SK-N-SH treated with all-trans-retinoic acid at 6 μM for 48 hours (cell line): ENCODE measurements around the gene CASKIN1.

Experiments used
- ATAC-seq: fragments of 200-7000 bp; cut with Tn5 transposase; 3 replicates; pipeline ENCODE4 v1.9.1; 2020; ENCODE audit warnings: mild to moderate bottlenecking, moderate library complexity
- ARNTL ChIP-seq: fragments of 450-650 bp; formaldehyde crosslinking; IDR thresholded peaks from 2 replicates; pipeline ENCODE4 v1.5.0; 2020; ENCODE audit warnings: low read depth, mild to moderate bottlenecking, moderate library complexity, borderline replicate concordance
- BACH2 ChIP-seq: fragments of 250-450 bp; sonication (Bioruptor Pico); IDR thresholded peaks from 2 replicates; pipeline ENCODE4 v1.9.0; 2021; ENCODE audit warnings: mild to moderate bottlenecking, borderline replicate concordance
- CSDC2 ChIP-seq: fragments of 250-450 bp; sonication (Bioruptor Pico); IDR thresholded peaks from 2 replicates; pipeline ENCODE4 v1.5.0; 2020; ENCODE audit warnings: mild to moderate bottlenecking, moderate library complexity
- ESRRG ChIP-seq: fragments of 250-450 bp; sonication (Bioruptor Pico); IDR thresholded peaks from 2 replicates; pipeline ENCODE4 v1.6.1; 2021; ENCODE audit warnings: mild to moderate bottlenecking
- GLIS3 ChIP-seq: fragments of 250-450 bp; sonication (Bioruptor Pico); IDR thresholded peaks from 2 replicates; pipeline ENCODE4 v1.5.0; 2020; ENCODE audit warnings: mild to moderate bottlenecking, moderate library complexity
- ISL1 ChIP-seq: fragments of 250-450 bp; sonication (Bioruptor Pico); IDR thresholded peaks from 2 replicates; pipeline ENCODE4 v2.1.2; 2022; ENCODE audit warnings: mild to moderate bottlenecking, moderate library complexity
- OSR1 ChIP-seq: fragments of 250-450 bp; sonication (Bioruptor Pico); IDR thresholded peaks from 2 replicates; pipeline ENCODE4 v1.8.0; 2022; ENCODE audit warnings: moderate library complexity, mild to moderate bottlenecking, inconsistent platforms
- PPARA ChIP-seq: fragments of 250-450 bp; sonication (Bioruptor Pico); IDR thresholded peaks from 2 replicates; pipeline ENCODE4 v1.5.0; 2020; ENCODE audit warnings: mild to moderate bottlenecking, borderline replicate concordance
- RARB ChIP-seq: fragments of 250-450 bp; sonication (Bioruptor Pico); IDR thresholded peaks from 2 replicates; pipeline ENCODE4 v1.8.0; 2021; ENCODE audit warnings: mild to moderate bottlenecking, moderate library complexity
- SNAI2 ChIP-seq: fragments of 250-450 bp; sonication (Bioruptor Pico); IDR thresholded peaks from 2 replicates; pipeline ENCODE4 v1.5.0; 2020; ENCODE audit warnings: mild to moderate bottlenecking, moderate library complexity
- TOX ChIP-seq: fragments of 250-450 bp; sonication (Bioruptor Pico); IDR thresholded peaks from 2 replicates; pipeline ENCODE4 v1.8.0; 2021; ENCODE audit warnings: mild to moderate bottlenecking, moderate library complexity, borderline replicate concordance
- ZC3H10 ChIP-seq: fragments of 250-450 bp; sonication (Bioruptor Pico); IDR thresholded peaks from 2 replicates; pipeline ENCODE4 v1.5.1; 2021; ENCODE audit warnings: mild to moderate bottlenecking, moderate library complexity
- ZFP3 ChIP-seq: fragments of 250-450 bp; sonication (Bioruptor Pico); IDR thresholded peaks from 2 replicates; pipeline ENCODE4 v1.5.0; 2020; ENCODE audit warnings: mild to moderate bottlenecking, moderate library complexity
- ZFP30 ChIP-seq: fragments of 450-650 bp; formaldehyde crosslinking; IDR thresholded peaks from 2 replicates; pipeline ENCODE4 v1.5.0; 2022; ENCODE audit warnings: mild to moderate bottlenecking, moderate library complexity
- ZNF565 ChIP-seq: fragments of 450-650 bp; formaldehyde crosslinking; conservative IDR thresholded peaks from 2 replicates; pipeline ENCODE4 v1.5.0; 2020; ENCODE audit warnings: low read depth, mild to moderate bottlenecking, moderate library complexity
- ZNF70 ChIP-seq: fragments of 450-650 bp; formaldehyde crosslinking; IDR thresholded peaks from 2 replicates; pipeline ENCODE4 v1.5.0; 2020; ENCODE audit warnings: mild to moderate bottlenecking, moderate library complexity
- ZNF8 ChIP-seq: fragments of 450-650 bp; formaldehyde crosslinking; IDR thresholded peaks from 2 replicates; pipeline ENCODE4 v1.5.0; 2020; ENCODE audit warnings: mild to moderate bottlenecking, moderate library complexity
- TF ChIP-seq, protein P1 (sequence below): fragments of 250-450 bp; sonication (Bioruptor Pico); IDR thresholded peaks from 2 replicates; pipeline ENCODE4 v1.8.0; 2020; ENCODE audit warnings: mild to moderate bottlenecking, moderate library complexity, borderline replicate concordance
- TF ChIP-seq, protein P2 (sequence below): fragments of 250-450 bp; sonication (Bioruptor Pico); IDR thresholded peaks from 2 replicates; pipeline ENCODE4 v1.5.1; 2021; ENCODE audit warnings: mild to moderate bottlenecking, moderate library complexity
- TF ChIP-seq, protein P3 (sequence below): fragments of 250-450 bp; sonication (Bioruptor Pico); IDR thresholded peaks from 2 replicates; pipeline ENCODE4 v1.8.0; 2021; ENCODE audit warnings: low read depth, mild to moderate bottlenecking, moderate library complexity, borderline replicate concordance
- TF ChIP-seq, protein P4 (sequence below): fragments of 250-450 bp; sonication (Bioruptor Pico); IDR thresholded peaks from 2 replicates; pipeline ENCODE4 v1.5.0; 2020; ENCODE audit warnings: mild to moderate bottlenecking, moderate library complexity
- TF ChIP-seq, protein P5 (sequence below): fragments of 250-450 bp; sonication (Bioruptor Pico); IDR thresholded peaks from 2 replicates; pipeline ENCODE4 v1.5.1; 2020; ENCODE audit warnings: low read depth, mild to moderate bottlenecking, moderate library complexity

CASKIN1 gene

DNA sequence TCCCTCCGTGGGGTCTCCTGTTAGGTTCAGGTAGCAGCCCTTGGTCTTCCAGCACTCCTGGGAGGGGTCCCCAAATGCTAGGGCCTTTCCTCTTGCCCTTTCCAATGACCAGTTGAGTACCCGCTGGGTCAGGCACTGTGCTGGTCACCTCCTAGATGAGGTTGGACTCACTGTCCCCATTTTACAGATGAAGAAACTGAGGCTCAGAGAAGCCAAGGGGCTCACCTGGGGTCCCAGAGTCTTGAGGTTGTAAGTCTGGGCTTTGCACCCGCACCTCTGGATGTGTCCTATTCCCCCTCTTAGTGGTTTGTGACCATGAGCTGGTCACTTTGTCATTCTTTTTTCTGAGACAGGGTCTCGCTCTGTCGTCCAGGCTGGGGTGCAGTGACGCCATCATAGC lies 1.4 kb upstream of the CASKIN1 start:
- TF ChIP-seq, protein P1, sequence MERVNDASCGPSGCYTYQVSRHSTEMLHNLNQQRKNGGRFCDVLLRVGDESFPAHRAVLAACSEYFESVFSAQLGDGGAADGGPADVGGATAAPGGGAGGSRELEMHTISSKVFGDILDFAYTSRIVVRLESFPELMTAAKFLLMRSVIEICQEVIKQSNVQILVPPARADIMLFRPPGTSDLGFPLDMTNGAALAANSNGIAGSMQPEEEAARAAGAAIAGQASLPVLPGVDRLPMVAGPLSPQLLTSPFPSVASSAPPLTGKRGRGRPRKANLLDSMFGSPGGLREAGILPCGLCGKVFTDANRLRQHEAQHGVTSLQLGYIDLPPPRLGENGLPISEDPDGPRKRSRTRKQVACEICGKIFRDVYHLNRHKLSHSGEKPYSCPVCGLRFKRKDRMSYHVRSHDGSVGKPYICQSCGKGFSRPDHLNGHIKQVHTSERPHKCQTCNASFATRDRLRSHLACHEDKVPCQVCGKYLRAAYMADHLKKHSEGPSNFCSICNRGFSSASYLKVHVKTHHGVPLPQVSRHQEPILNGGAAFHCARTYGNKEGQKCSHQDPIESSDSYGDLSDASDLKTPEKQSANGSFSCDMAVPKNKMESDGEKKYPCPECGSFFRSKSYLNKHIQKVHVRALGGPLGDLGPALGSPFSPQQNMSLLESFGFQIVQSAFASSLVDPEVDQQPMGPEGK (CRISPR knock-in tag) = no peak
- TF ChIP-seq SNAI2 (CRISPR knock-in tag) (no peak), ESRRG (CRISPR knock-in tag) (no peak), ZFP30 (CRISPR knock-in tag) (no peak), PPARA (no peak)
- TF ChIP-seq, all 23 proteins: peak for 0
- ATAC-seq = no peak

DNA sequence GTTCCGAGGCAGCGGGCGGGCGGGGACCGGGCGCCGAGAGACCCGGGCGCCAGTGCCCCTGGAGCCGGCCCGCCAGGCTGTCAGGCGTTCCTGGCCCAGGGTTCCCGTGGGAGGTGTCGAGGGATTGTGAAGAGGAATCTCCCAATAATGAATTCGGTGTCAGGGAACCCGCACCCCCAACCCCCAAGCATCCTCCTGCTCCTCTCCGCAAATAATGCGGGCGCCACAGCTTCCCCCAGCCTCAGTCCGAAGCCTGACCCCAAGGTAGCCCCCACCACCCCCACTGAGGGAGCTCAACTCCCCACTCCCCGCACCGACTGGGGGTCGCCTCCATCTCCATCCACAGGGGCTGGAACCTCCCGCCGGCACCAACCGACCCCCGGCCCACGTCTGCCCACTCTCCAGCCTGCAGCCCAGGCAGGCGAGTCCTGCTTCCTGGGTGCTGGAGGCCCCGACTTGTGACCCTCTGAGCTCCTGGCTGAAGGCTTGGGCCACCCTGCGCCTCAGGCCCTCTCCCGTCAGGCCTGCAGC lies 641 bp upstream of the CASKIN1 start:
- ATAC-seq = no peak
- TF ChIP-seq, protein P2, sequence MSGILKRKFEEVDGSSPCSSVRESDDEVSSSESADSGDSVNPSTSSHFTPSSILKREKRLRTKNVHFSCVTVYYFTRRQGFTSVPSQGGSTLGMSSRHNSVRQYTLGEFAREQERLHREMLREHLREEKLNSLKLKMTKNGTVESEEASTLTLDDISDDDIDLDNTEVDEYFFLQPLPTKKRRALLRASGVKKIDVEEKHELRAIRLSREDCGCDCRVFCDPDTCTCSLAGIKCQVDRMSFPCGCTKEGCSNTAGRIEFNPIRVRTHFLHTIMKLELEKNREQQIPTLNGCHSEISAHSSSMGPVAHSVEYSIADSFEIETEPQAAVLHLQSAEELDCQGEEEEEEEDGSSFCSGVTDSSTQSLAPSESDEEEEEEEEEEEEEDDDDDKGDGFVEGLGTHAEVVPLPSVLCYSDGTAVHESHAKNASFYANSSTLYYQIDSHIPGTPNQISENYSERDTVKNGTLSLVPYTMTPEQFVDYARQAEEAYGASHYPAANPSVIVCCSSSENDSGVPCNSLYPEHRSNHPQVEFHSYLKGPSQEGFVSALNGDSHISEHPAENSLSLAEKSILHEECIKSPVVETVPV (CRISPR knock-in tag) = no peak
- TF ChIP-seq BACH2 (CRISPR knock-in tag) (no peak), ZFP30 (CRISPR knock-in tag) (no peak), ZNF70 (CRISPR knock-in tag) (no peak), SNAI2 (CRISPR knock-in tag) (no peak), TOX (CRISPR knock-in tag) (no peak), PPARA (no peak), ZC3H10 (CRISPR knock-in tag) (no peak), ZNF8 (no peak), CSDC2 (CRISPR knock-in tag) (no peak), ZFP3 (no peak), OSR1 (no peak)
- TF ChIP-seq, protein P3, sequence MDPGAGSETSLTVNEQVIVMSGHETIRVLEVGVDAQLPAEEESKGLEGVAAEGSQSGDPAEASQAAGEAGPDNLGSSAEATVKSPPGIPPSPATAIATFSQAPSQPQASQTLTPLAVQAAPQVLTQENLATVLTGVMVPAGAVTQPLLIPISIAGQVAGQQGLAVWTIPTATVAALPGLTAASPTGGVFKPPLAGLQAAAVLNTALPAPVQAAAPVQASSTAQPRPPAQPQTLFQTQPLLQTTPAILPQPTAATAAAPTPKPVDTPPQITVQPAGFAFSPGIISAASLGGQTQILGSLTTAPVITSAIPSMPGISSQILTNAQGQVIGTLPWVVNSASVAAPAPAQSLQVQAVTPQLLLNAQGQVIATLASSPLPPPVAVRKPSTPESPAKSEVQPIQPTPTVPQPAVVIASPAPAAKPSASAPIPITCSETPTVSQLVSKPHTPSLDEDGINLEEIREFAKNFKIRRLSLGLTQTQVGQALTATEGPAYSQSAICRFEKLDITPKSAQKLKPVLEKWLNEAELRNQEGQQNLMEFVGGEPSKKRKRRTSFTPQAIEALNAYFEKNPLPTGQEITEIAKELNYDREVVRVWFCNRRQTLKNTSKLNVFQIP = no peak
- TF ChIP-seq, protein P1 (CRISPR knock-in tag) = no peak
- TF ChIP-seq, protein P4, sequence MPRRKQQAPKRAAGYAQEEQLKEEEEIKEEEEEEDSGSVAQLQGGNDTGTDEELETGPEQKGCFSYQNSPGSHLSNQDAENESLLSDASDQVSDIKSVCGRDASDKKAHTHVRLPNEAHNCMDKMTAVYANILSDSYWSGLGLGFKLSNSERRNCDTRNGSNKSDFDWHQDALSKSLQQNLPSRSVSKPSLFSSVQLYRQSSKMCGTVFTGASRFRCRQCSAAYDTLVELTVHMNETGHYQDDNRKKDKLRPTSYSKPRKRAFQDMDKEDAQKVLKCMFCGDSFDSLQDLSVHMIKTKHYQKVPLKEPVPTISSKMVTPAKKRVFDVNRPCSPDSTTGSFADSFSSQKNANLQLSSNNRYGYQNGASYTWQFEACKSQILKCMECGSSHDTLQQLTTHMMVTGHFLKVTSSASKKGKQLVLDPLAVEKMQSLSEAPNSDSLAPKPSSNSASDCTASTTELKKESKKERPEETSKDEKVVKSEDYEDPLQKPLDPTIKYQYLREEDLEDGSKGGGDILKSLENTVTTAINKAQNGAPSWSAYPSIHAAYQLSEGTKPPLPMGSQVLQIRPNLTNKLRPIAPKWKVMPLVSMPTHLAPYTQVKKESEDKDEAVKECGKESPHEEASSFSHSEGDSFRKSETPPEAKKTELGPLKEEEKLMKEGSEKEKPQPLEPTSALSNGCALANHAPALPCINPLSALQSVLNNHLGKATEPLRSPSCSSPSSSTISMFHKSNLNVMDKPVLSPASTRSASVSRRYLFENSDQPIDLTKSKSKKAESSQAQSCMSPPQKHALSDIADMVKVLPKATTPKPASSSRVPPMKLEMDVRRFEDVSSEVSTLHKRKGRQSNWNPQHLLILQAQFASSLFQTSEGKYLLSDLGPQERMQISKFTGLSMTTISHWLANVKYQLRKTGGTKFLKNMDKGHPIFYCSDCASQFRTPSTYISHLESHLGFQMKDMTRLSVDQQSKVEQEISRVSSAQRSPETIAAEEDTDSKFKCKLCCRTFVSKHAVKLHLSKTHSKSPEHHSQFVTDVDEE (CRISPR knock-in tag) = no peak
- TF ChIP-seq, all 23 proteins: peak for 0

DNA sequence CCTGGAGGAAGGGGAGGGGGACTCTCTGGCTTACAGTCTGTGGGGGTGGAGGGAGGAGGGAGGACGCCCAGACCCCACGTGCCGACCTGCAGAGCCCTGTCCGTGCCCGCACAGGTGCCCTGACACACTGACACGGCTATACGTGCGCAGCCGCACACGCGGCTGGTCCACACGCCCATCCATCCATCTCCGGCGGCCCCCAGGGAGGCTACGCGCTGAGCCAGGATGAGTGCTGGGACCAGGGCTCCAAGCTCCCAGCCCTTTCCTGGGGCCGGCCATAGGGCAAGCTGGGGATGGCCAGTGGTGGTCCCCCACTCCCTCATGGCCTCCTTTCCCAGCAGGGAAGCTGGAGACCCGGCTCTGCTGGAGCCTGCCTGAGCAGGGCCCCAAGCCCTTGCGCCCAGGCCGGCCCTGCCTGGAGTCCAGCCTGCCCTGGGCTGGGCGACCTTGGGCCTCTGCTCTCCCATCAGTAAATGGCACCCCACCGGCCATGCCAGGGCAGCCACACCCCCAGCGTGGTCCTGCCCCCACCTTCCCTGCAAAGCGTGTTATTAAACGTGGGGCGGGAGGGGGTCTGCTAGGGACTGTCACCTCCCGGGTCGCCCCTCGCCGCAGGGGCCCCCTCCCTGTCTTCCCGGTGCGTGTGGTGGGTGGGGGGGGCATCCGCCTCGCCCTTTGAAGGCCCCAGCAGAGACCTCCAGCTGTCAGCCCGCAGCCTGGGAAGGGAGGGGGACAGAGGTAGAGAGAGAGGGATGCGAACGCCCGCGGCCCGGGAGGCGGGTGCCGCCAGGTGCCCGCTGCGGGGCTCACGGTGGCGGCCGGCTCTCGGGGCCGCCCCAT lies 863 bp downstream of the CASKIN1 start:
- TF ChIP-seq, protein P5, sequence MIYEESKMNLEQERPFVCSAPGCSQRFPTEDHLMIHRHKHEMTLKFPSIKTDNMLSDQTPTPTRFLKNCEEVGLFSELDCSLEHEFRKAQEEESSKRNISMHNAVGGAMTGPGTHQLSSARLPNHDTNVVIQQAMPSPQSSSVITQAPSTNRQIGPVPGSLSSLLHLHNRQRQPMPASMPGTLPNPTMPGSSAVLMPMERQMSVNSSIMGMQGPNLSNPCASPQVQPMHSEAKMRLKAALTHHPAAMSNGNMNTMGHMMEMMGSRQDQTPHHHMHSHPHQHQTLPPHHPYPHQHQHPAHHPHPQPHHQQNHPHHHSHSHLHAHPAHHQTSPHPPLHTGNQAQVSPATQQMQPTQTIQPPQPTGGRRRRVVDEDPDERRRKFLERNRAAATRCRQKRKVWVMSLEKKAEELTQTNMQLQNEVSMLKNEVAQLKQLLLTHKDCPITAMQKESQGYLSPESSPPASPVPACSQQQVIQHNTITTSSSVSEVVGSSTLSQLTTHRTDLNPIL (CRISPR knock-in tag) = no peak
- TF ChIP-seq ZNF70 (CRISPR knock-in tag) (no peak), ISL1 (CRISPR knock-in tag) (no peak), ZNF565 (CRISPR knock-in tag) (no peak), GLIS3 (CRISPR knock-in tag) (no peak), SNAI2 (CRISPR knock-in tag) (no peak), ZC3H10 (CRISPR knock-in tag) (no peak), OSR1 (no peak), RARB (CRISPR knock-in tag) (no peak), ARNTL (CRISPR knock-in tag) (no peak), ZFP30 (CRISPR knock-in tag) (no peak)
- TF ChIP-seq, protein P1 (CRISPR knock-in tag) = no peak
- TF ChIP-seq, protein P3 = no peak
- ATAC-seq = peak; percentile 30
